WTC11 (cell line): ENCODE measurements around the gene OSBPL10. TPM values are rescaled to one million over a fixed set of nuclear protein-coding genes. Genes with fewer than 3 reads are reported as not detected.

ENCODE experiments used
- ATAC-seq: fragments of 200-7000 bp; cut with Tn5 transposase; 2 replicates; pipeline ENCODE4 v1.10.0; 2021; ENCODE audit warnings: mild to moderate bottlenecking, moderate library complexity
- CTCF ChIA-PET: fragments of 300-600 bp; sonication (Branson Sonifier 250); formaldehyde crosslinking; loops from one replicate; lab custom pipeline; 2021; ENCODE audit warnings: antibody characterized with exemption; lab: Charles Lee
- POLR2A ChIA-PET: fragments of 350-600 bp; sonication (Branson Sonifier 250); formaldehyde crosslinking; loops from one replicate; lab custom pipeline; 2021; ENCODE audit warnings: antibody characterized with exemption; lab: Charles Lee
- DNase-seq: peaks from one replicate; pipeline ENCODE4 v3.0.0; 2021; ENCODE audit warnings: low spot score
- H3K27ac Mint-ChIP-seq: 2 replicates; pipeline ENCODE4 v1.8.0; 2021; ENCODE audit warnings: mixed read lengths
- H3K27me3 Mint-ChIP-seq: 2 replicates; pipeline ENCODE4 v1.8.0; 2021; ENCODE audit warnings: low read depth, mild to moderate bottlenecking, moderate library complexity, mixed read lengths
- H3K36me3 Mint-ChIP-seq: 2 replicates; pipeline ENCODE4 v1.8.0; 2021; ENCODE audit warnings: mixed read lengths
- H3K4me1 Mint-ChIP-seq: 2 replicates; pipeline ENCODE4 v1.8.0; 2022; ENCODE audit warnings: mixed read lengths
- H3K4me3 Mint-ChIP-seq: 2 replicates; pipeline ENCODE4 v1.8.0; 2021; ENCODE audit warnings: mild to moderate bottlenecking, moderate library complexity, mixed read lengths
- H3K9me3 Mint-ChIP-seq: 2 replicates; pipeline ENCODE4 v1.8.0; 2021; ENCODE audit warnings: mixed read lengths
- ATF2 ChIP-seq: sonication (generic); formaldehyde crosslinking; IDR thresholded peaks from 2 replicates; pipeline ENCODE4 v1.8.1; 2022; ENCODE audit warnings: low read depth, missing genetic modification reagents, borderline replicate concordance
- ATF6 ChIP-seq: sonication (generic); formaldehyde crosslinking; IDR thresholded peaks from 2 replicates; pipeline ENCODE4 v1.8.1; 2023; ENCODE audit warnings: mild to moderate bottlenecking, missing genetic modification reagents
- CREB1 ChIP-seq: sonication (generic); formaldehyde crosslinking; IDR thresholded peaks from 2 replicates; pipeline ENCODE4 v1.8.0; 2023; ENCODE audit warnings: mild to moderate bottlenecking, missing genetic modification reagents
- ELF4 ChIP-seq: sonication (generic); formaldehyde crosslinking; IDR thresholded peaks from 2 replicates; pipeline ENCODE4 v1.8.1; 2022; ENCODE audit warnings: low read depth, mild to moderate bottlenecking, moderate library complexity, missing genetic modification reagents
- JUN ChIP-seq: sonication (generic); formaldehyde crosslinking; IDR thresholded peaks from 2 replicates; pipeline ENCODE4 v1.8.0; 2023; ENCODE audit warnings: mild to moderate bottlenecking, missing genetic modification reagents
- KAT7 ChIP-seq: sonication (generic); formaldehyde crosslinking; IDR thresholded peaks from 2 replicates; pipeline ENCODE4 v1.8.1; 2023; ENCODE audit warnings: missing genetic modification reagents, mild to moderate bottlenecking, borderline replicate concordance
- MXD4 ChIP-seq: fragments of 250-450 bp; sonication (Bioruptor Pico); IDR thresholded peaks from 2 replicates; pipeline ENCODE4 v1.8.0; 2021; ENCODE audit warnings: mild to moderate bottlenecking, moderate library complexity, borderline replicate concordance
- OVOL2 ChIP-seq: fragments of 250-450 bp; sonication (Bioruptor Pico); IDR thresholded peaks from 2 replicates; pipeline ENCODE4 v1.9.0; 2021; ENCODE audit warnings: mild to moderate bottlenecking, borderline replicate concordance
- SMAD3 ChIP-seq: sonication (generic); formaldehyde crosslinking; IDR thresholded peaks from 2 replicates; pipeline ENCODE4 v1.8.0; 2022; ENCODE audit warnings: missing genetic modification reagents, mild to moderate bottlenecking, borderline replicate concordance
- SP1 ChIP-seq: sonication (generic); formaldehyde crosslinking; conservative IDR thresholded peaks from 2 replicates; pipeline ENCODE4 v1.8.1; 2022; ENCODE audit warnings: missing genetic modification reagents
- TCF7 ChIP-seq: sonication (generic); formaldehyde crosslinking; IDR thresholded peaks from 2 replicates; pipeline ENCODE4 v1.8.0; 2022; ENCODE audit warnings: mild to moderate bottlenecking, low read depth, missing genetic modification reagents, moderate library complexity
- TEAD4 ChIP-seq: sonication (generic); formaldehyde crosslinking; IDR thresholded peaks from 2 replicates; pipeline ENCODE4 v1.8.0; 2022; ENCODE audit warnings: mild to moderate bottlenecking, missing genetic modification reagents
- ZMAT4 ChIP-seq: fragments of 250-450 bp; sonication (Bioruptor Pico); IDR thresholded peaks from 2 replicates; pipeline ENCODE4 v1.9.0; 2021; ENCODE audit warnings: mild to moderate bottlenecking
- ZNF416 ChIP-seq: fragments of 250-450 bp; sonication (Bioruptor Pico); IDR thresholded peaks from 2 replicates; pipeline ENCODE4 v1.9.0; 2021; ENCODE audit warnings: mild to moderate bottlenecking, inconsistent platforms
- ZNF423 ChIP-seq: fragments of 250-450 bp; sonication (Bioruptor Pico); IDR thresholded peaks from 2 replicates; pipeline ENCODE4 v2.1.2; 2022; ENCODE audit warnings: mild to moderate bottlenecking, moderate library complexity
- total RNA-seq: library from RNA; stranded (reverse); gene quantifications from 3 replicates; pipeline ENCODE4 v1.2.3, GENCODE V29; 2021
- TF ChIP-seq, protein P1 (sequence below): sonication (generic); formaldehyde crosslinking; IDR thresholded peaks from 2 replicates; pipeline ENCODE4 v1.8.0; 2022; ENCODE audit warnings: mild to moderate bottlenecking, missing genetic modification reagents
- TF ChIP-seq, protein P2 (sequence below): sonication (generic); formaldehyde crosslinking; IDR thresholded peaks from 2 replicates; pipeline ENCODE4 v1.8.1; 2023; ENCODE audit warnings: mild to moderate bottlenecking, missing genetic modification reagents, borderline replicate concordance
- TF ChIP-seq, protein P3 (sequence below): fragments of 200-600 bp; IDR thresholded peaks from 2 replicates; pipeline ENCODE4 v1.8.0; 2022; ENCODE audit warnings: antibody characterized with exemption
- TF ChIP-seq, protein P4 (sequence below): fragments of 250-450 bp; sonication (Bioruptor Pico); IDR thresholded peaks from 2 replicates; pipeline ENCODE4 v1.9.0; 2021; ENCODE audit warnings: mild to moderate bottlenecking, borderline replicate concordance

The OSBPL10 gene
- total RNA-seq, 1 experiment from 2014 or later: 84.1 TPM

DNA sequence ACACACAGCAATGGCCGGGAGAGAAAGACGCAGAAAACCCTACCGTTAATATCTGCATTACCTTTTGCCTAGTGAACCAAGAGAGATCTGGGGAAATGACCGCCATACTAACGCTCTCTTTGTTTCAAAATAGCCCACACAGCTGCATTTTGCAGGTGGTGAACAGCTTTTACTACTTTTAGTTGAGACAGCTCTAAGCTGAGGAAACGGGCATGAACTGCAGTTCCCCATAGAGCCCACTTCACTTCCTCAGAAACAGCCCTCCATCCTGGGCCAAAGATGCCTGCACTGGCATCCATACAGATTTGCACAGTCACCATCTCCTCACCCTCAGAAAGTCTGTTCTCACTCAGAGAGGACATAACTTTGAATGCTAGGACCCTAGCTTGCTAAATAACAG is 45.5 kb upstream of the OSBPL10 start:
- Mint-ChIP-seq H3K4me3 (no peak overlapping the region), H3K36me3 (no peaks in the 10 kb centered on the region), H3K4me1 (no peaks in the 10 kb centered on the region), H3K9me3 (no peaks in the 10 kb centered on the region), H3K27ac (no peak overlapping the region), H3K27me3 (no peaks in the 10 kb centered on the region; the same call in 1 of the 2 replicates)
- ChIA-PET CTCF (interaction anchor here (1.3 kb wide), 1 partner anchor 11 kb away, joined by 4 read pairs; no protein-coding TSS in a partner anchor), POLR2A (interaction anchor here (0.6 kb wide), 1 partner anchor 180 kb away, joined by 4 read pairs; no protein-coding TSS in a partner anchor)
- DNase-seq: no peak
- TF ChIP-seq TCF7 (CRISPR knock-in tag): no peak
- no peak for TF ChIP-seq ATF2 (CRISPR knock-in tag)
- TF ChIP-seq, protein P1, sequence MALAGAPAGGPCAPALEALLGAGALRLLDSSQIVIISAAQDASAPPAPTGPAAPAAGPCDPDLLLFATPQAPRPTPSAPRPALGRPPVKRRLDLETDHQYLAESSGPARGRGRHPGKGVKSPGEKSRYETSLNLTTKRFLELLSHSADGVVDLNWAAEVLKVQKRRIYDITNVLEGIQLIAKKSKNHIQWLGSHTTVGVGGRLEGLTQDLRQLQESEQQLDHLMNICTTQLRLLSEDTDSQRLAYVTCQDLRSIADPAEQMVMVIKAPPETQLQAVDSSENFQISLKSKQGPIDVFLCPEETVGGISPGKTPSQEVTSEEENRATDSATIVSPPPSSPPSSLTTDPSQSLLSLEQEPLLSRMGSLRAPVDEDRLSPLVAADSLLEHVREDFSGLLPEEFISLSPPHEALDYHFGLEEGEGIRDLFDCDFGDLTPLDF: no peak
- TF ChIP-seq, protein P2, sequence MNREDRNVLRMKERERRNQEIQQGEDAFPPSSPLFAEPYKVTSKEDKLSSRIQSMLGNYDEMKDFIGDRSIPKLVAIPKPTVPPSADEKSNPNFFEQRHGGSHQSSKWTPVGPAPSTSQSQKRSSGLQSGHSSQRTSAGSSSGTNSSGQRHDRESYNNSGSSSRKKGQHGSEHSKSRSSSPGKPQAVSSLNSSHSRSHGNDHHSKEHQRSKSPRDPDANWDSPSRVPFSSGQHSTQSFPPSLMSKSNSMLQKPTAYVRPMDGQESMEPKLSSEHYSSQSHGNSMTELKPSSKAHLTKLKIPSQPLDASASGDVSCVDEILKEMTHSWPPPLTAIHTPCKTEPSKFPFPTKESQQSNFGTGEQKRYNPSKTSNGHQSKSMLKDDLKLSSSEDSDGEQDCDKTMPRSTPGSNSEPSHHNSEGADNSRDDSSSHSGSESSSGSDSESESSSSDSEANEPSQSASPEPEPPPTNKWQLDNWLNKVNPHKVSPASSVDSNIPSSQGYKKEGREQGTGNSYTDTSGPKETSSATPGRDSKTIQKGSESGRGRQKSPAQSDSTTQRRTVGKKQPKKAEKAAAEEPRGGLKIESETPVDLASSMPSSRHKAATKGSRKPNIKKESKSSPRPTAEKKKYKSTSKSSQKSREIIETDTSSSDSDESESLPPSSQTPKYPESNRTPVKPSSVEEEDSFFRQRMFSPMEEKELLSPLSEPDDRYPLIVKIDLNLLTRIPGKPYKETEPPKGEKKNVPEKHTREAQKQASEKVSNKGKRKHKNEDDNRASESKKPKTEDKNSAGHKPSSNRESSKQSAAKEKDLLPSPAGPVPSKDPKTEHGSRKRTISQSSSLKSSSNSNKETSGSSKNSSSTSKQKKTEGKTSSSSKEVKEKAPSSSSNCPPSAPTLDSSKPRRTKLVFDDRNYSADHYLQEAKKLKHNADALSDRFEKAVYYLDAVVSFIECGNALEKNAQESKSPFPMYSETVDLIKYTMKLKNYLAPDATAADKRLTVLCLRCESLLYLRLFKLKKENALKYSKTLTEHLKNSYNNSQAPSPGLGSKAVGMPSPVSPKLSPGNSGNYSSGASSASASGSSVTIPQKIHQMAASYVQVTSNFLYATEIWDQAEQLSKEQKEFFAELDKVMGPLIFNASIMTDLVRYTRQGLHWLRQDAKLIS (CRISPR knock-in tag): no peak
- no peak for TF ChIP-seq SP1
- TF ChIP-seq TEAD4 (CRISPR knock-in tag): no peak
- TF ChIP-seq ZNF423 (CRISPR knock-in tag): no peak
- no peak for TF ChIP-seq OVOL2 (CRISPR knock-in tag)
- TF ChIP-seq SMAD3: no peak
- no peak for TF ChIP-seq ZNF416 (CRISPR knock-in tag)
- no peak for TF ChIP-seq ELF4 (CRISPR knock-in tag)
- TF ChIP-seq, protein P3, sequence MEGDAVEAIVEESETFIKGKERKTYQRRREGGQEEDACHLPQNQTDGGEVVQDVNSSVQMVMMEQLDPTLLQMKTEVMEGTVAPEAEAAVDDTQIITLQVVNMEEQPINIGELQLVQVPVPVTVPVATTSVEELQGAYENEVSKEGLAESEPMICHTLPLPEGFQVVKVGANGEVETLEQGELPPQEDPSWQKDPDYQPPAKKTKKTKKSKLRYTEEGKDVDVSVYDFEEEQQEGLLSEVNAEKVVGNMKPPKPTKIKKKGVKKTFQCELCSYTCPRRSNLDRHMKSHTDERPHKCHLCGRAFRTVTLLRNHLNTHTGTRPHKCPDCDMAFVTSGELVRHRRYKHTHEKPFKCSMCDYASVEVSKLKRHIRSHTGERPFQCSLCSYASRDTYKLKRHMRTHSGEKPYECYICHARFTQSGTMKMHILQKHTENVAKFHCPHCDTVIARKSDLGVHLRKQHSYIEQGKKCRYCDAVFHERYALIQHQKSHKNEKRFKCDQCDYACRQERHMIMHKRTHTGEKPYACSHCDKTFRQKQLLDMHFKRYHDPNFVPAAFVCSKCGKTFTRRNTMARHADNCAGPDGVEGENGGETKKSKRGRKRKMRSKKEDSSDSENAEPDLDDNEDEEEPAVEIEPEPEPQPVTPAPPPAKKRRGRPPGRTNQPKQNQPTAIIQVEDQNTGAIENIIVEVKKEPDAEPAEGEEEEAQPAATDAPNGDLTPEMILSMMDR: no peak
- TF ChIP-seq ATF6 (CRISPR knock-in tag): no peak
- TF ChIP-seq CREB1 (CRISPR knock-in tag): no peak
- TF ChIP-seq, protein P4, sequence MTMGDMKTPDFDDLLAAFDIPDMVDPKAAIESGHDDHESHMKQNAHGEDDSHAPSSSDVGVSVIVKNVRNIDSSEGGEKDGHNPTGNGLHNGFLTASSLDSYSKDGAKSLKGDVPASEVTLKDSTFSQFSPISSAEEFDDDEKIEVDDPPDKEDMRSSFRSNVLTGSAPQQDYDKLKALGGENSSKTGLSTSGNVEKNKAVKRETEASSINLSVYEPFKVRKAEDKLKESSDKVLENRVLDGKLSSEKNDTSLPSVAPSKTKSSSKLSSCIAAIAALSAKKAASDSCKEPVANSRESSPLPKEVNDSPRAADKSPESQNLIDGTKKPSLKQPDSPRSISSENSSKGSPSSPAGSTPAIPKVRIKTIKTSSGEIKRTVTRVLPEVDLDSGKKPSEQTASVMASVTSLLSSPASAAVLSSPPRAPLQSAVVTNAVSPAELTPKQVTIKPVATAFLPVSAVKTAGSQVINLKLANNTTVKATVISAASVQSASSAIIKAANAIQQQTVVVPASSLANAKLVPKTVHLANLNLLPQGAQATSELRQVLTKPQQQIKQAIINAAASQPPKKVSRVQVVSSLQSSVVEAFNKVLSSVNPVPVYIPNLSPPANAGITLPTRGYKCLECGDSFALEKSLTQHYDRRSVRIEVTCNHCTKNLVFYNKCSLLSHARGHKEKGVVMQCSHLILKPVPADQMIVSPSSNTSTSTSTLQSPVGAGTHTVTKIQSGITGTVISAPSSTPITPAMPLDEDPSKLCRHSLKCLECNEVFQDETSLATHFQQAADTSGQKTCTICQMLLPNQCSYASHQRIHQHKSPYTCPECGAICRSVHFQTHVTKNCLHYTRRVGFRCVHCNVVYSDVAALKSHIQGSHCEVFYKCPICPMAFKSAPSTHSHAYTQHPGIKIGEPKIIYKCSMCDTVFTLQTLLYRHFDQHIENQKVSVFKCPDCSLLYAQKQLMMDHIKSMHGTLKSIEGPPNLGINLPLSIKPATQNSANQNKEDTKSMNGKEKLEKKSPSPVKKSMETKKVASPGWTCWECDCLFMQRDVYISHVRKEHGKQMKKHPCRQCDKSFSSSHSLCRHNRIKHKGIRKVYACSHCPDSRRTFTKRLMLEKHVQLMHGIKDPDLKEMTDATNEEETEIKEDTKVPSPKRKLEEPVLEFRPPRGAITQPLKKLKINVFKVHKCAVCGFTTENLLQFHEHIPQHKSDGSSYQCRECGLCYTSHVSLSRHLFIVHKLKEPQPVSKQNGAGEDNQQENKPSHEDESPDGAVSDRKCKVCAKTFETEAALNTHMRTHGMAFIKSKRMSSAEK (CRISPR knock-in tag): no peak
- no peak for TF ChIP-seq MXD4 (CRISPR knock-in tag)
- no peak for TF ChIP-seq JUN (CRISPR knock-in tag)
- no peak for TF ChIP-seq ZMAT4
- no peak for TF ChIP-seq KAT7 (CRISPR knock-in tag)
- ATAC-seq: no peak
